Stomach (tissue), 9 donors: ENCODE results near the gene LGALS1. TPM values are rescaled to one million over a fixed set of nuclear protein-coding genes. Genes with fewer than 3 reads are reported as not detected.
"Not testable (repeated sequence)": the region's sequence is repeated elsewhere in the genome, so short reads cannot be mapped to it uniquely, and the experiment has no call there.

Experiments
- DNase-seq, 2 donors: peaks; one replicate each; pipeline versions ENCODE4 v3.0.0 to v3.0.0-alpha.2; 2013 to 2019
- H3K27ac ChIP-seq, 5 donors: fragments of 200-600 bp in 4 of 5; sonication (generic) in 4 of 5; one replicate each; pipeline ENCODE4 v1.5.1; 2013 to 2019; ENCODE audit warnings: mild to moderate bottlenecking in 1 of 5, moderate library complexity in 1 of 5
- H3K27me3 ChIP-seq, 3 donors: fragments of 200-600 bp; sonication (generic); one replicate each; pipeline ENCODE4 v1.5.1; 2017 to 2019; ENCODE audit warnings: mixed run types in 1 of 3
- H3K36me3 ChIP-seq, 4 donors: fragments of 200-600 bp; sonication (generic); 1 replicate in 3 of 4; 2 replicates in 1 of 4; pipeline ENCODE4 v1.5.1; 2016 to 2019
- H3K4me1 ChIP-seq, 4 donors: fragments of 200-600 bp; sonication (generic); one replicate each; pipeline ENCODE4 v1.5.1; 2016 to 2019
- H3K4me3 ChIP-seq, 4 donors: fragments of 200-600 bp; sonication (generic) in 3 of 4; one replicate each; pipeline ENCODE4 v1.5.1; 2016 to 2019; ENCODE audit warnings: mild to moderate bottlenecking in 1 of 4
- H3K9me3 ChIP-seq, 4 donors: fragments of 200-600 bp; sonication (generic); one replicate each; pipeline ENCODE4 v1.5.1; 2016 to 2019
- CTCF ChIP-seq, 7 experiments: fragments of 450-650 bp in 4 of 7; fragments of 200-600 bp in 3 of 7; sonication (generic) in 3 of 7; IDR thresholded peaks; one replicate each; pipeline ENCODE4 v1.5.1; 2016 to 2019; ENCODE audit warnings: antibody characterized with exemption in 7 of 7, control low read depth in 2 of 7, mild to moderate bottlenecking in 1 of 7
- EP300 ChIP-seq: sonication (generic); formaldehyde crosslinking; IDR thresholded peaks from one replicate; pipeline ENCODE4 v1.6.1; 2017; ENCODE audit warnings: antibody characterized with exemption
- POLR2A ChIP-seq, 4 donors: fragments of 450-650 bp; IDR thresholded peaks; one replicate each; pipeline ENCODE4 v1.6.1; 2016; ENCODE audit warnings: antibody characterized with exemption in 4 of 4, control low read depth in 2 of 4, mild to moderate bottlenecking in 1 of 4, moderate library complexity in 1 of 4
- POLR2AphosphoS5 ChIP-seq, 3 donors: sonication (generic); formaldehyde crosslinking; IDR thresholded peaks; one replicate each; pipeline ENCODE4 v1.6.1; 2016; ENCODE audit warnings: antibody characterized with exemption in 3 of 3
- WGBS, 5 donors: extraction: QIAGEN DNeasy Blood & Tissue Kit in 3 of 5; methylation state at CpG; one replicate each; pipeline versions ENCODE4 v1.1.5 to v1.1.7; 2013 to 2018; 5-methylcytosine and 5-hydroxymethylcytosine counted together
- intact Hi-C: fragments of 100-400 bp; cut with DNase I; formaldehyde crosslinking; loops from one replicate; pipeline ENCODE4 v1.15.1; 2023; ENCODE audit warnings: low total_unique reads
- polyA plus RNA-seq, 3 donors: library from polyadenylated mRNA; stranded (reverse); fragments of 200-250 nt; gene quantifications; one replicate each; pipeline ENCODE4 v1.2.3, GENCODE V29; 2013
- total RNA-seq, 5 donors: library from RNA; depleted of rRNA; stranded (reverse); fragments of >200 nt; gene quantifications; one replicate each; pipeline versions ENCODE4 v1.1.0 to v1.2.3, GENCODE V29; 2014 to 2016
- donor health status: healthy with polysubstance abuse.
- donor health status: Bipolar disorder and iron deficiency.
- donor health status: healthy.

The LGALS1 gene
- total and polyA plus RNA-seq, 8 donors = 235 to 1,435 (median 475) TPM

- Histone ChIP-seq H3K4me3 (no peak overlapping the region), H3K4me1 (peaks cover 20 to 37% (median 35%) of the 10 kb centered on the region in 4 donors), H3K9me3 (no peaks in the 10 kb centered on the region), H3K27ac (no peak overlapping the region), H3K27me3 (no peaks in the 10 kb centered on the region), H3K36me3 (peaks cover 51 to 72% (median 70%) of the 10 kb centered on the region in 4 donors)
- intact Hi-C loops = no loop called here
- TF ChIP-seq EP300 (no peak), CTCF (IDR thresholded peaks at IDR 0.05) (no peak), POLR2A (IDR thresholded peaks at IDR 0.05) (no peak), POLR2AphosphoS5 (IDR thresholded peaks at IDR 0.05) (no peak)
- DNase-seq = no peak
- 88 to 95% (median 92%) methylated on average over 5 to 7 of the region's 7 CpGs for WGBS, 5 donors
Observed at GRCh38 chr22:37690407-37690806, 15.0 kb downstream of the LGALS1 start.

- WGBS, 5 donors = 80 to 97% (median 92%) methylated on average over 4 to 18 of the region's 18 CpGs
- no peak overlapping the region for H3K27ac ChIP-seq
- no peak overlapping the region for H3K4me3 ChIP-seq
- no peaks in the 10 kb centered on the region for H3K27me3 ChIP-seq
- H3K4me1 ChIP-seq = peaks cover 20 to 37% (median 34%) of the 10 kb centered on the region in 4 donors
- peaks cover 51 to 72% (median 70%) of the 10 kb centered on the region in 4 donors for H3K36me3 ChIP-seq
- no peak for TF ChIP-seq POLR2AphosphoS5 (IDR thresholded peaks at IDR 0.05)
- no peak for TF ChIP-seq CTCF (IDR thresholded peaks at IDR 0.05)
- no peak for TF ChIP-seq EP300
- TF ChIP-seq POLR2A (IDR thresholded peaks at IDR 0.05) = no peak
- intact Hi-C loops = no loop called here
- H3K9me3 ChIP-seq = no peaks in the 10 kb centered on the region
- DNase-seq = no peak
Observed at GRCh38 chr22:37690901-37691504, 15.6 kb downstream of the LGALS1 start.

- Histone ChIP-seq H3K27me3 (no peaks in the 10 kb centered on the region), H3K4me1 (peaks cover 20 to 41% (median 30%) of the 10 kb centered on the region in 4 donors), H3K4me3 (no peak overlapping the region), H3K9me3 (no peaks in the 10 kb centered on the region), H3K36me3 (peaks cover 51 to 71% (median 70%) of the 10 kb centered on the region in 4 donors), H3K27ac (no peak overlapping the region)
- TF ChIP-seq CTCF (IDR thresholded peaks at IDR 0.05) (no peak), POLR2AphosphoS5 (IDR thresholded peaks at IDR 0.05) (no peak), POLR2A (IDR thresholded peaks at IDR 0.05) (no peak), EP300 (no peak)
- DNase-seq = no peak
- WGBS, 5 donors = 89 to 95% (median 90%) methylated on average over 10 to 15 of the region's 15 CpGs
- intact Hi-C loops = no loop called here
Observed at GRCh38 chr22:37692627-37693285, 17.3 kb downstream of the LGALS1 start.

- DNase-seq, H3K27ac ChIP-seq, H3K27me3 ChIP-seq, intact Hi-C loops, H3K4me3 ChIP-seq, H3K9me3 ChIP-seq: not testable (repeated sequence)
- WGBS, 5 donors = 75 to 87% (median 87%) methylated on average over 6 to 7 of the region's 7 CpGs
- H3K36me3 ChIP-seq = peaks cover 39 to 57% (median 56%) of the 10 kb centered on the region in 4 donors
- H3K4me1 ChIP-seq = peaks cover 13 to 28% (median 17%) of the 10 kb centered on the region in 4 donors
Observed at GRCh38 chr22:37694131-37694530, 18.7 kb downstream of the LGALS1 start.

GRCh38 chr22:37696260-37696656 is 20.8 kb downstream of the LGALS1 start:
- WGBS, 5 donors = 20 to 35% (median 28%) methylated on average over 13 of the region's 13 CpGs
- H3K27ac ChIP-seq = peak overlapping the region; percentile 4 to 68 (median 38)
- H3K4me3 ChIP-seq = peak overlapping the region; percentile 14 to 25 (median 14)

More at GRCh38 chr22:37696260-37696656, 20.8 kb downstream of the LGALS1 start:
- DNase-seq, H3K9me3 ChIP-seq, intact Hi-C loops, H3K27me3 ChIP-seq: not testable (repeated sequence)
- H3K4me1 ChIP-seq = peaks cover 15 to 33% (median 22%) of the 10 kb centered on the region in 4 donors
- peaks cover 26 to 36% (median 36%) of the 10 kb centered on the region in 4 donors for H3K36me3 ChIP-seq
